HUES6 (cell line): ENCODE results near the gene RALGAPB.
"Not testable (repeated sequence)": the region's sequence is repeated elsewhere in the genome, so short reads cannot be mapped to it uniquely, and the experiment has no call there.

Experiments used
- H3K27ac ChIP-seq: 2 replicates; pipeline ENCODE4 v1.7.0; 2013; ENCODE audit warnings: low read depth, mild to moderate bottlenecking, low read length, inconsistent platforms
- H3K27me3 ChIP-seq: 2 replicates; pipeline ENCODE4 v1.6.1; 2013; ENCODE audit warnings: low read length; ENCODE audit not compliant: control insufficient read depth, insufficient read depth
- H3K36me3 ChIP-seq: 2 replicates; pipeline ENCODE4 v1.6.1; 2013; ENCODE audit warnings: low read length; ENCODE audit not compliant: control insufficient read depth, insufficient read depth
- H3K4me1 ChIP-seq: 2 replicates; pipeline ENCODE4 v1.6.1; 2013; ENCODE audit warnings: low read length; ENCODE audit not compliant: control insufficient read depth, insufficient read depth
- H3K4me3 ChIP-seq: 2 replicates; pipeline ENCODE4 v1.5.1; 2013; ENCODE audit warnings: low read depth, low read length
- H3K9ac ChIP-seq: one replicate; pipeline ENCODE4 v1.6.1; 2013; ENCODE audit warnings: mild to moderate bottlenecking, low read length
- H3K9me3 ChIP-seq: 2 replicates; pipeline ENCODE4 v1.6.1; 2013; ENCODE audit warnings: low read depth, low read length; ENCODE audit not compliant: control insufficient read depth, insufficient read depth

Gene RALGAPB

DNA sequence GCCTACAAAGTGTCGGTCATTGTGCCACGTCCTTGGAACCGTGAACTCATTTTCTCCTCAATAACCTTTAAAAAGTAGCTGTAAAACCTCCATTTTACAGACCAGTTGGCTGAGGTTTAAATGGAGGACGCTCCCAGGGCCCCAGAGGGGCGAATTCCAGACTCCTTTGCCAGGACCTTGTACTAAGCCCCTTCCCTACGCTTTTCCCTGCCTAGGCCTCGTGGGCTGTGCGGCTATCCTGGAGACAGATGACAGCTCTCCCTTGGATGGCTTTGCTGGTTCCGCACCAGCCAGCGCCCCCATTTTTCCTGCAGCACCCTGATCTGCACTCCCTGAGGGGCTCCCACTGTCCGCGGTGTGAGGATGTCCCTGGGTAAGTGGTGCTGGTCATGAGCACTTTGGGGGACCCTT, 25.4 kb upstream of the RALGAPB start:
- Histone ChIP-seq H3K4me1 (peaks cover 10% of the 10 kb centered on the region; the same call in 1 of the 2 replicates), H3K4me3 (peak overlapping the region; percentile 87), H3K36me3 (peaks cover 31% of the 10 kb centered on the region), H3K9me3 (no peaks in the 10 kb centered on the region), H3K9ac (peak overlapping the region; percentile 91), H3K27ac (peak overlapping the region; percentile 69; the same call in 1 of the 2 replicates), H3K27me3 (no peaks in the 10 kb centered on the region)

DNA sequence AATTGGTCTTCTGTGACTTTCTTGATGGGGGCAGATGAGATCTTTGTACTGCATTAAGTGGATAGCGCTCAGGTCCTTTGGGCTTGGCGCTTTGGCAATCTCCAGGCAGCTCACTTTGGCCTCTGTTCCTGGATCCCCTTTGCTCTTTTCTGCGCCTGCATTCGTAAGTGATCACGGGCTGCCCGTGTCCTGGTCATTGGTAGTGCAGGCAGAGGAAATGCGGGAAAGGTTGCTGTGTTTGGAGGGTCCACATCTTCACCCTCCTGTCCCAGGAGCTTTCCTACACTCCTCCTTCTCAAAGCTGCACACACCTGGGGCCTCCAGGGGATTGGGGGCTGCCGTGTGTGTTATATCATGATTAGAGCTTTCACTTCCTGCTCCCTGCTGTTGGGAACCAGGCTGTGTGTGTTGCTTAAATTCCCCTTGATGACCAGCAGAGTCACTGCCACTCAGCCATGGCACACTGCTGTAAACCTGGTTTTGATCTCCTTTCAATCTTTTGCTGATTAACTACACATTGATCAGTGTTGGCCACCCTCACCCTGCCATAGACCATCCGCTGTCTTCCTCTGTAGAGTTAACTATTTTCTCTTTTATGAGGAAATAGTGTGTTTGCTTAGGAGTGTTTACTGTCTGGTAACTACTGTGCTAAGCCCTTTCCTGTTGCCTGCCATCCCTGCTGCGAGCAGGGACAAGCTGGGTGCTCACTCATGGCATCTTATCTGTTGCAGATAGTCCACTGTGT, 24.5 kb upstream of the RALGAPB start:
- Histone ChIP-seq H3K4me3 (peak overlapping the region; percentile 87; the same call in 1 of the 2 replicates), H3K9ac (peak overlapping the region; percentile 30), H3K27ac (no peak overlapping the region), H3K27me3 (no peaks in the 10 kb centered on the region), H3K4me1 (peaks cover 10% of the 10 kb centered on the region; the same call in 1 of the 2 replicates), H3K36me3 (peaks cover 31% of the 10 kb centered on the region), H3K9me3 (no peaks in the 10 kb centered on the region)

DNA sequence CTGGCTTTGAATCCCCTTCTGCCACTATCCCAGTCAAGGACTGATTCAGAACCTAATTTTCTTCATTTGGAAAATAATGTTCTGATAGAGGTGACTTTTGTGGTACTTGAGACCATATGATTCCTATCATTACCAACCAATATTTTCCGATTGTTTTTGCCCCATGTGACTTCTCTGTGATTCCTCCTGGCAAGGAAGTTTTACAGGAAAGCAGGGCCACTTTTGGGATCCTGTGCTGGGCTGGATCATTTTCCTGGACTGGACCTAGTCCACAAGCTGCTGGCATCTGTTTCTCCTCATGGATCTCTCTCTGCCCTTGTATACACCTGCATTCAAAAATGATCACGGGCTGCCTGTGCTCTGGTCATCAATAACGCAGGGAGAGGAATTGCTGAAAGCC, 23.6 kb upstream of the RALGAPB start:
- H3K36me3 ChIP-seq: peaks cover 31% of the 10 kb centered on the region
- no peaks in the 10 kb centered on the region for H3K27me3 ChIP-seq
- H3K4me3 ChIP-seq: no peak overlapping the region
- no peak overlapping the region for H3K27ac ChIP-seq
- no peak overlapping the region for H3K9ac ChIP-seq
- H3K9me3 ChIP-seq: no peaks in the 10 kb centered on the region
- peaks cover 10% of the 10 kb centered on the region; the same call in 1 of the 2 replicates for H3K4me1 ChIP-seq

DNA sequence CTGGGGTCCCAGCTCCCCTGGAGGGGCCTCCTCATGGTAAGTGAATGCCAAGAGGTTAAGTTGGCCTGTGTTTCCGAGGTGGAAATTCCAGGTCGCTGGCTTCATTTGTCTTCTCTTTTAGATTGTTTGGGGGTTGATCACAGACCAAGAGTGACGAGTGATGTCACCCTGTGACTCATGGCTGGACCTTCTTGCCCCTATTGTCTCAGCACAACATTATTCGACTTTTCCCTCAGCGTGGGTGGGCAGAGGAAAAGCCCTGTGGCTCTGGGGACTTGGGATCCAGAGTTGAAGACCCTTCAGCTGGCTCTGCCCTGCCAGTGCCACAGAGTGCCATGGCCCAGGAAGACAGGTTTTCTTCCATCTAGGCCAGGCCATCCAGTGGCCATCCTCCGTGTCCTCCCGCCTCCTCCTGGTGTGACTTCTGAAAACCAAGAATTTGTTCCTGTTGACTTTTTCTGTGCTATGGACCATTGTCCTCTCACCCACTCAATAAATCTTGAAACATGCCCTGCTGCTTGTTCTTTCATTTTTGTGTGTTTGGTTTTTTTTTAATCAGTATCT, 22.1 kb upstream of the RALGAPB start:
- Histone ChIP-seq H3K27me3 (no peaks in the 10 kb centered on the region), H3K9ac (no peak overlapping the region), H3K4me1 (peaks cover 10% of the 10 kb centered on the region; the same call in 1 of the 2 replicates)

DNA sequence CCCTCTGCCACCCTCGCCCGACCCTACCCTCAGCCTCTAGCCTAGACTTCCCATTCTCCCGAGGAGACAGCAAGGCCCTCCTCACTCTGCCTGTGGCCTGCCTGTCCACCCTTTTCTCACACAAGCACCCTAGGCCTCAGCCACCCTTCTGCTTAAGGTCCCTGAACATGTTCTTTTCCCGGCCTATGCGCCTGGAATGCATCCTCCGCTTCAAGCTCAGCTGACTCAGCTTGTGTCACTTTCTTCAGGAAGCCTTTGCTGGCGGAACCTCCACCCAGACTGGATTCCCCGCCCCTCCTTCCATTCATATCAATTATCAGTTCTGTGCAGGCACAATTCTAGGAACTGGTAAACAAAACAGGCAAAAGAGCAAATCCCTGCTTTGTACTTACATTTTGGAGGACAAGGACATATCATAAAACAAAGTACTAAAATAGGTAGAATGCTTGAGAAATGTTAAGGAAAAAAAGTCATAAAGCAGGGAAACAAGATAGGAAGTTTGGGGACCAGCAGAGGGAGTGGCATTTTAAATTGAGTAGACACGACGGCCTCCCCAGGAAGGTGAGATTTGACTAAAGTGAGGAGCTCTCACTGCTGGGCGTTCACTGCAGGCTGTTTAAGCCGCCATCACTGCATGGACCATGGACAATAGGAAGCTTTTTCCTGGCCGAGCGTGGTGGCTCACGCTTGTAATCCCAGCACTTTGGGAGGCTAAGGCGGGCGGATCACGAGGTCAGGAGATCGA, 19.6 kb upstream of the RALGAPB start:
- Histone ChIP-seq H3K27me3 (no peaks in the 10 kb centered on the region), H3K4me3 (no peak overlapping the region), H3K36me3 (peaks cover 31% of the 10 kb centered on the region), H3K27ac (no peak overlapping the region), H3K4me1 (no peaks in the 10 kb centered on the region; the same call in 1 of the 2 replicates), H3K9ac (no peak overlapping the region), H3K9me3 (no peaks in the 10 kb centered on the region)

More for the DNA sequence above, 22.1 kb upstream of the RALGAPB start:
- Histone ChIP-seq H3K36me3 (peaks cover 31% of the 10 kb centered on the region), H3K4me3 (no peak overlapping the region), H3K9me3 (no peaks in the 10 kb centered on the region), H3K27ac (no peak overlapping the region)

DNA sequence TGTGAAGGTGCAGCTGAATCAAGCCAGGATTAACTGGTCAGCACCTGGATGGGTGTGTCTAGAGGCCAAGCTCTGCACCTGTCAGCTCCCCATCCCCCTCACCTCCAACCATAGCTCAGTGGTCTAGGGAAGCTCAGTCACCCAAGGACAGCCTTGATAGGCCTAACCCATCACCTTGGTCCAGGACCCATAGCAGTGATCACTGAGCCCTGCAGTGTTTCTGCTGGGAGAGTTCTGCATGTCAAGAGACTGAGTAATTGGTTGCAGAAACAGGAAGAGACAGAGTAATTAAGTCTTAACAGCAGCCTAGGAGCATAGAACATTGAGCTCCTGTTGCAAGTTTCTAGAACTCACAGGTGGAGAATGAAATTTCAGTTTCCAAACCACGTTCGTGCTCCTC, 18.7 kb upstream of the RALGAPB start:
- H3K4me3 ChIP-seq: no peak overlapping the region
- H3K27ac ChIP-seq: no peak overlapping the region
- no peak overlapping the region for H3K9ac ChIP-seq
- peaks cover 23% of the 10 kb centered on the region for H3K36me3 ChIP-seq
- no peaks in the 10 kb centered on the region for H3K27me3 ChIP-seq
- H3K9me3 ChIP-seq: no peaks in the 10 kb centered on the region
- H3K4me1 ChIP-seq: no peaks in the 10 kb centered on the region; the same call in 1 of the 2 replicates

DNA sequence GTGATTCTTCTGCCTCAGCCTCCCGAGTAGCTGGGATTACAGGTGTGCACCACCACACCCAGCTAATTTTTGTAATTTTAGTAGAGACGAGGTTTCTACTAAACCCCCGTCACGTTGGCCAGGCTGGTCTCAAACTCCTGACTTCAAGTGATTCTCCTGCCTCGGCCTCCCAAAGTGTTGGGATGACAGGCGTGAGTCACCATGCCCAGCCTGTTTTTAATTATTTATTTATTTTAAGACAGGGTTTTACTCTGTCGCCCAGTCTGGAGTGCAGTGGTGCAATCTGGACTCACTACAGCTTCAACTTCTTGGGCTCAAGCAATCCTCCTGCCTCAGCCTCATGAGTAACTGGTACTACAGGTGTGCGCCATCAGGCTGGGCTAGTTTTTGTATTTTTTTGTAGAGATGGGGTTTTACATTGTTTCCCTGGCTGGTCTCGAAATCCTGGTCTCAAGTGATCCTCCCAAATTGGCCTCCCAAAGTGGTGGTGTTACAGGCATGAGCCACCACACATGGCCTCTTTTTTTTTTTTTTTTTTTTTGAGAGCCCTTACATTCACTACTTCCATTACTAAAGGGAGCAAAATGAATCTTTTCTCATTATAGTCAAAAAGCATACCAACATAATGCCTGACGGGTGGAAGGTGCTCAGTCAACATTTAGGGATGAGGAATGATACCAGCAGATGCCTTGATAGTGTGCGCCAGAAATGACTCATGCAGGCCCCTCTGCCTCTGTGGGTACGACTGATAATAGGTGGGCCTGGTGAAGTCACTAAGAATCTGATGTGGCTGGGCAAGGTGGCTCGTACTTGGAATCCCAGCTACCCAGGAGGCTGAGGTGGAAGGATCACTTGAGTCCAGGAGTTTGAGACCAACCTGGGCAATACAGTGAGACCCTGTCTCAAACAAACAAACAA, 17.8 kb upstream of the RALGAPB start:
- Histone ChIP-seq H3K9ac (no peak overlapping the region), H3K4me3 (no peak overlapping the region), H3K27me3 (no peaks in the 10 kb centered on the region)

DNA sequence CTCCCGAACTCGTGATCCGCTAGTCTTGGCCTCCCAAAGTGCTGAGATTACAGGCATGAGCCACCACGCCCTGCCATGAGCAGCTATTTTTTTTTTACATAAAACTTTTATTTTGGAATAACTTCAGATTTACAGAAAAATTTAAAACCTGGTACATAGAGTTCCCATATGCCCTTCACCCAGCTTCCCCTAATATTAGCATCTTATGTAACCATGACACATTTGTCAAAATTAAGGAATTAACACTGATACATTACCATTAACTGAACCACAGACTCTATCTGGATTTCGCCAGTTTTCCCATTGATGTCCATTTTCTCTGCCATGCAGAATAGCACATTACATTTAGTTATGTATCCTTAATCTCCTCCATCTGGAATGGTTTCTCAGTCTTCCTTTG, 14.3 kb upstream of the RALGAPB start:
- H3K36me3 ChIP-seq: no peaks in the 10 kb centered on the region
- H3K27ac ChIP-seq: no peak overlapping the region
- no peaks in the 10 kb centered on the region for H3K4me1 ChIP-seq
- no peak overlapping the region for H3K4me3 ChIP-seq
- H3K27me3 ChIP-seq: no peaks in the 10 kb centered on the region
- no peak overlapping the region for H3K9ac ChIP-seq
- H3K9me3 ChIP-seq: peaks cover 2% of the 10 kb centered on the region; the same call in 1 of the 2 replicates

More for the DNA sequence above, 17.8 kb upstream of the RALGAPB start:
- Histone ChIP-seq H3K4me1 (no peaks in the 10 kb centered on the region; the same call in 1 of the 2 replicates), H3K27ac (no peak overlapping the region), H3K9me3 (no peaks in the 10 kb centered on the region), H3K36me3 (peaks cover 14% of the 10 kb centered on the region)

DNA sequence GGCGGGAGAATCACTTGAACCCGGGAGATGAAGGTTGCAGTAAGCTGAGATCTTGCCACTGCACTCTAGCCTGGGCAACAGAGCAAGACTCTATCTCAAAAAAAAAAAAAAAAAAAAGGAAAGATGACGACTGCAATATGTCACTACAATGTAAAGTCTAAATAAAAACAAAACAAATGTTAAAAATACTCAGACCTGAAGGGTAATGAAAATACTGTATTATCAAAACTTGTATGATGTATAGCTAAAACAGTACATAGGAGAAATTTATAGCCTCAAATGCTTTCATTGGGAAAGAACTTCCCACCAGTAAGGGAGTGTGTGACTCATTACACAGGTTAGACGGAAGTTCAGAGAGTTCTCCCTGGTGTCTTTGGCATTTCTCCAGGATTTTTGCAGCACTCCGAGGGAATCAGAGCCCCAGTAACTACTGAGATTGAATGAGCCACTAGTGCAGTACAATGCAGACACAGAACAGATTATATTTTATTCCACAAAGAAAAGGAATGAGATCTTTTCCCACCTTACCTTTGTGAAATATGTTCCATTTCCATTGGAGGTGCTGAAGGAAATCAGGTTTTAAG, 12.5 kb upstream of the RALGAPB start:
- Histone ChIP-seq H3K36me3 (no peaks in the 10 kb centered on the region), H3K4me3 (no peak overlapping the region), H3K4me1 (no peaks in the 10 kb centered on the region), H3K9me3 (peaks cover 2% of the 10 kb centered on the region; the same call in 1 of the 2 replicates), H3K27ac (no peak overlapping the region), H3K27me3 (no peaks in the 10 kb centered on the region), H3K9ac (no peak overlapping the region)

DNA sequence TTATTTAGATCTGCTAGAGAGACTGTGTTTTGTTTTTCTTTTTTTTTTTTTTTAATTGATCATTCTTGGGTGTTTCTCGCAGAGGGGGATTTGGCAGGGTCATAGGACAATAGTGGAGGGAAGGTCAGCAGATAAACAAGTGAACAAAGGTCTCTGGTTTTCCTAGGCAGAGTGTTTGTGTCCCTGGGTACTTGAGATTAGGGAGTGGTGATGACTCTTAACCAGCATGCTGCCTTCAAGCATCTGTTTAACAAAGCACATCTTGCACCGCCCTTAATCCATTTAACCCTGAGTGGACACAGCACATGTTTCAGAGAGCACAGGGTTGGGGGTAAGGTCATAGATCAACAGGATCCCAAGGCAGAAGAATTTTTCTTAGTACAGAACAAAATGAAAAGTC, 12.0 kb upstream of the RALGAPB start:
- H3K4me1 ChIP-seq, H3K4me3 ChIP-seq, H3K9ac ChIP-seq, H3K27me3 ChIP-seq, H3K36me3 ChIP-seq, H3K27ac ChIP-seq, H3K9me3 ChIP-seq: not testable (repeated sequence)
